Lower leg skin (tissue), 3 donors: ENCODE measurements around the gene KRTAP12-1.
"Not testable (repeated sequence)": the region's sequence is repeated elsewhere in the genome, so short reads cannot be mapped to it uniquely, and the experiment has no call there.

Experiments used
- POLR2A ChIP-seq, 2 donors: fragments of 450-650 bp; IDR thresholded peaks; one replicate each; pipeline ENCODE4 v1.6.1; 2016 to 2017; ENCODE audit warnings: antibody characterized with exemption in 2 of 2, mild to moderate bottlenecking in 1 of 2, moderate library complexity in 1 of 2
- TF ChIP-seq, protein P1 (sequence below), 3 donors: fragments of 450-650 bp; IDR thresholded peaks; one replicate each; pipeline ENCODE4 v1.5.1; 2016; ENCODE audit warnings: antibody characterized with exemption in 3 of 3, mild to moderate bottlenecking in 3 of 3, moderate library complexity in 2 of 3

DNA sequence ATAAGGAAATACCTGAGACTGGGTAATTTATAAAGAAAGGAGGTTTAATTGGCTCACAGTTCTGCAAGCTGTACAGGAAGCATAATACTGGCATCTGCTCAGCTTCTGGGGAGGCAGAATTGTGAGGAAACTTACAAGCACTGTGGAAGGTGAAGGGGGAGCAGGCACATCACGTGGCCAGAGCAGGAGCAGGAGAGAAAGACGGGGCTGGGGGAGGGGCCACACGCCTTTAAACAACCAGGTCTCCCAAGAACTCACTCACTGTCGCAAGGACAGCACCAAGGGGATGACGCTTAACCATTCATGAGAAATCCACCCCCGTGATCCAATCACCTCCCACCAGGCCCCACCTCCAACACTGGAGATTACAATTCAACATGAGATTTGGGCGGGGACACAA is 20.4 kb downstream of the KRTAP12-1 start:
- TF ChIP-seq, protein P1, sequence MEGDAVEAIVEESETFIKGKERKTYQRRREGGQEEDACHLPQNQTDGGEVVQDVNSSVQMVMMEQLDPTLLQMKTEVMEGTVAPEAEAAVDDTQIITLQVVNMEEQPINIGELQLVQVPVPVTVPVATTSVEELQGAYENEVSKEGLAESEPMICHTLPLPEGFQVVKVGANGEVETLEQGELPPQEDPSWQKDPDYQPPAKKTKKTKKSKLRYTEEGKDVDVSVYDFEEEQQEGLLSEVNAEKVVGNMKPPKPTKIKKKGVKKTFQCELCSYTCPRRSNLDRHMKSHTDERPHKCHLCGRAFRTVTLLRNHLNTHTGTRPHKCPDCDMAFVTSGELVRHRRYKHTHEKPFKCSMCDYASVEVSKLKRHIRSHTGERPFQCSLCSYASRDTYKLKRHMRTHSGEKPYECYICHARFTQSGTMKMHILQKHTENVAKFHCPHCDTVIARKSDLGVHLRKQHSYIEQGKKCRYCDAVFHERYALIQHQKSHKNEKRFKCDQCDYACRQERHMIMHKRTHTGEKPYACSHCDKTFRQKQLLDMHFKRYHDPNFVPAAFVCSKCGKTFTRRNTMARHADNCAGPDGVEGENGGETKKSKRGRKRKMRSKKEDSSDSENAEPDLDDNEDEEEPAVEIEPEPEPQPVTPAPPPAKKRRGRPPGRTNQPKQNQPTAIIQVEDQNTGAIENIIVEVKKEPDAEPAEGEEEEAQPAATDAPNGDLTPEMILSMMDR (IDR thresholded peaks at IDR 0.05) = not testable (repeated sequence)
- not testable (repeated sequence) for TF ChIP-seq POLR2A (IDR thresholded peaks at IDR 0.05)
